ENCODE measurements around the gene CD2BP2.

- TF ChIP-seq CHD2 (IDR thresholded peaks at IDR 0.05; ENCODE audit: low read depth, low read length) (no peak), BCL6 (CRISPR knock-in tag; IDR thresholded peaks at IDR 0.05) (no peak), PAF1 (CRISPR knock-in tag; IDR thresholded peaks at IDR 0.05) (no peak), RAD21 (CRISPR knock-in tag; IDR thresholded peaks at IDR 0.05) (no peak), TBP (CRISPR knock-in tag; IDR thresholded peaks at IDR 0.05) (no peak), PCBP1 (IDR thresholded peaks at IDR 0.05; ENCODE audit: borderline replicate concordance, low read depth, low read length) (no peak)
- TF ChIP-seq, protein P1, sequence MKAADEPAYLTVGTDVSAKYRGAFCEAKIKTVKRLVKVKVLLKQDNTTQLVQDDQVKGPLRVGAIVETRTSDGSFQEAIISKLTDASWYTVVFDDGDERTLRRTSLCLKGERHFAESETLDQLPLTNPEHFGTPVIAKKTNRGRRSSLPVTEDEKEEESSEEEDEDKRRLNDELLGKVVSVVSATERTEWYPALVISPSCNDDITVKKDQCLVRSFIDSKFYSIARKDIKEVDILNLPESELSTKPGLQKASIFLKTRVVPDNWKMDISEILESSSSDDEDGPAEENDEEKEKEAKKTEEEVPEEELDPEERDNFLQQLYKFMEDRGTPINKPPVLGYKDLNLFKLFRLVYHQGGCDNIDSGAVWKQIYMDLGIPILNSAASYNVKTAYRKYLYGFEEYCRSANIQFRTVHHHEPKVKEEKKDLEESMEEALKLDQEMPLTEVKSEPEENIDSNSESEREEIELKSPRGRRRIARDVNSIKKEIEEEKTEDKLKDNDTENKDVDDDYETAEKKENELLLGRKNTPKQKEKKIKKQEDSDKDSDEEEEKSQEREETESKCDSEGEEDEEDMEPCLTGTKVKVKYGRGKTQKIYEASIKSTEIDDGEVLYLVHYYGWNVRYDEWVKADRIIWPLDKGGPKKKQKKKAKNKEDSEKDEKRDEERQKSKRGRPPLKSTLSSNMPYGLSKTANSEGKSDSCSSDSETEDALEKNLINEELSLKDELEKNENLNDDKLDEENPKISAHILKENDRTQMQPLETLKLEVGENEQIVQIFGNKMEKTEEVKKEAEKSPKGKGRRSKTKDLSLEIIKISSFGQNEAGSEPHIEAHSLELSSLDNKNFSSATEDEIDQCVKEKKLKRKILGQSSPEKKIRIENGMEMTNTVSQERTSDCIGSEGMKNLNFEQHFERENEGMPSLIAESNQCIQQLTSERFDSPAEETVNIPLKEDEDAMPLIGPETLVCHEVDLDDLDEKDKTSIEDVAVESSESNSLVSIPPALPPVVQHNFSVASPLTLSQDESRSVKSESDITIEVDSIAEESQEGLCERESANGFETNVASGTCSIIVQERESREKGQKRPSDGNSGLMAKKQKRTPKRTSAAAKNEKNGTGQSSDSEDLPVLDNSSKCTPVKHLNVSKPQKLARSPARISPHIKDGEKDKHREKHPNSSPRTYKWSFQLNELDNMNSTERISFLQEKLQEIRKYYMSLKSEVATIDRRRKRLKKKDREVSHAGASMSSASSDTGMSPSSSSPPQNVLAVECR (CRISPR knock-in tag; IDR thresholded peaks at IDR 0.05; ENCODE audit: borderline replicate concordance): no peak
- TF ChIP-seq, protein P2, sequence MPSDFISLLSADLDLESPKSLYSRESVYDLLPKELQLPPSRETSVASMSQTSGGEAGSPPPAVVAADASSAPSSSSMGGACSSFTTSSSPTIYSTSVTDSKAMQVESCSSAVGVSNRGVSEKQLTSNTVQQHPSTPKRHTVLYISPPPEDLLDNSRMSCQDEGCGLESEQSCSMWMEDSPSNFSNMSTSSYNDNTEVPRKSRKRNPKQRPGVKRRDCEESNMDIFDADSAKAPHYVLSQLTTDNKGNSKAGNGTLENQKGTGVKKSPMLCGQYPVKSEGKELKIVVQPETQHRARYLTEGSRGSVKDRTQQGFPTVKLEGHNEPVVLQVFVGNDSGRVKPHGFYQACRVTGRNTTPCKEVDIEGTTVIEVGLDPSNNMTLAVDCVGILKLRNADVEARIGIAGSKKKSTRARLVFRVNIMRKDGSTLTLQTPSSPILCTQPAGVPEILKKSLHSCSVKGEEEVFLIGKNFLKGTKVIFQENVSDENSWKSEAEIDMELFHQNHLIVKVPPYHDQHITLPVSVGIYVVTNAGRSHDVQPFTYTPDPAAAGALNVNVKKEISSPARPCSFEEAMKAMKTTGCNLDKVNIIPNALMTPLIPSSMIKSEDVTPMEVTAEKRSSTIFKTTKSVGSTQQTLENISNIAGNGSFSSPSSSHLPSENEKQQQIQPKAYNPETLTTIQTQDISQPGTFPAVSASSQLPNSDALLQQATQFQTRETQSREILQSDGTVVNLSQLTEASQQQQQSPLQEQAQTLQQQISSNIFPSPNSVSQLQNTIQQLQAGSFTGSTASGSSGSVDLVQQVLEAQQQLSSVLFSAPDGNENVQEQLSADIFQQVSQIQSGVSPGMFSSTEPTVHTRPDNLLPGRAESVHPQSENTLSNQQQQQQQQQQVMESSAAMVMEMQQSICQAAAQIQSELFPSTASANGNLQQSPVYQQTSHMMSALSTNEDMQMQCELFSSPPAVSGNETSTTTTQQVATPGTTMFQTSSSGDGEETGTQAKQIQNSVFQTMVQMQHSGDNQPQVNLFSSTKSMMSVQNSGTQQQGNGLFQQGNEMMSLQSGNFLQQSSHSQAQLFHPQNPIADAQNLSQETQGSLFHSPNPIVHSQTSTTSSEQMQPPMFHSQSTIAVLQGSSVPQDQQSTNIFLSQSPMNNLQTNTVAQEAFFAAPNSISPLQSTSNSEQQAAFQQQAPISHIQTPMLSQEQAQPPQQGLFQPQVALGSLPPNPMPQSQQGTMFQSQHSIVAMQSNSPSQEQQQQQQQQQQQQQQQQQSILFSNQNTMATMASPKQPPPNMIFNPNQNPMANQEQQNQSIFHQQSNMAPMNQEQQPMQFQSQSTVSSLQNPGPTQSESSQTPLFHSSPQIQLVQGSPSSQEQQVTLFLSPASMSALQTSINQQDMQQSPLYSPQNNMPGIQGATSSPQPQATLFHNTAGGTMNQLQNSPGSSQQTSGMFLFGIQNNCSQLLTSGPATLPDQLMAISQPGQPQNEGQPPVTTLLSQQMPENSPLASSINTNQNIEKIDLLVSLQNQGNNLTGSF (CRISPR knock-in tag; IDR thresholded peaks at IDR 0.05): no peak
Observed at GRCh38 chr16:30358990-30359870, 4.1 kb upstream of the CD2BP2 start.
